ENCODE data around the gene MAFF. TPM values are rescaled to one million over a fixed set of nuclear protein-coding genes. Genes with fewer than 3 reads are reported as not detected.

MAFF gene
- total RNA-seq, 4 donors from 2014 or later = 42.2 to 98.7 (median 55.4) TPM

DNA sequence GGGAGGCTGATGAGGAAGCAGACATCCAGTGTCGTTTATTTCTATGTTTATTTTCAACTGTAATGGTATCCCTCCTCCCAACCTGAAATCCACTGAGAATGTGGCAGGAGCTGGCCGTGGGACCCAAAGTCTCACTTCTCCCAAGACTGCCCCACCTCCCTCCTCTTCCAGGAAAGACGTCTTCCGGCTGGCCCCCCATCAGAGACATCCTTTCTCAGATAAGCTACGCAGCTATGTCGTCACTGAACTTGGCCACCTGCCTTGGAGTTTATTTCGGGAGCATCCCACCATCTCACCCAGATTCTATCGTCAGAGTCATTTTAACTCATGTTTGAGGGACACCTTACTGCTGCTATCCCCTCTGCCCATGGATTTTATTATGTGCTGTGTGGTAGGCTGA is 57.1 kb downstream of the MAFF start:
- TF ChIP-seq, protein P1, sequence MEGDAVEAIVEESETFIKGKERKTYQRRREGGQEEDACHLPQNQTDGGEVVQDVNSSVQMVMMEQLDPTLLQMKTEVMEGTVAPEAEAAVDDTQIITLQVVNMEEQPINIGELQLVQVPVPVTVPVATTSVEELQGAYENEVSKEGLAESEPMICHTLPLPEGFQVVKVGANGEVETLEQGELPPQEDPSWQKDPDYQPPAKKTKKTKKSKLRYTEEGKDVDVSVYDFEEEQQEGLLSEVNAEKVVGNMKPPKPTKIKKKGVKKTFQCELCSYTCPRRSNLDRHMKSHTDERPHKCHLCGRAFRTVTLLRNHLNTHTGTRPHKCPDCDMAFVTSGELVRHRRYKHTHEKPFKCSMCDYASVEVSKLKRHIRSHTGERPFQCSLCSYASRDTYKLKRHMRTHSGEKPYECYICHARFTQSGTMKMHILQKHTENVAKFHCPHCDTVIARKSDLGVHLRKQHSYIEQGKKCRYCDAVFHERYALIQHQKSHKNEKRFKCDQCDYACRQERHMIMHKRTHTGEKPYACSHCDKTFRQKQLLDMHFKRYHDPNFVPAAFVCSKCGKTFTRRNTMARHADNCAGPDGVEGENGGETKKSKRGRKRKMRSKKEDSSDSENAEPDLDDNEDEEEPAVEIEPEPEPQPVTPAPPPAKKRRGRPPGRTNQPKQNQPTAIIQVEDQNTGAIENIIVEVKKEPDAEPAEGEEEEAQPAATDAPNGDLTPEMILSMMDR (IDR thresholded peaks at IDR 0.05; ENCODE audit: low read depth) = no peak

DNA sequence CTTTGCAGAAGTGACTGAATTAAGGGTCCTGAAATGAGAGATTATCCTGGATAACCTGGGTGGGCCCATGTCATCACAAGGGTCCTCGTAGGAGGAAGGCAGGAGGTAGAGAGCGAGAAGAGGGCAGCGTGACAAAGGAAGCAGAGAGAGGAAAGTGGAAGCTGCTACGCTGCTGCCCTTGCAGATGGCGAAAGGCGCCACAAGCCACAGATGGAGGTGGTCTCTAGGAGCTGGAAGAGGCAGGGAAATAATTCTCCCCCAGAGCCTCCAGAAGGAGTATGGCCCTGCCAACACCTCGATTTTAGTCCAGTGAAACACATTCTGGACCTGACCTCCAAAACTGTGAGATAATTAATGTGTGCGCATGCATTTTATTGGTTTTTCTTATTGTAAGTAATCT is 57.6 kb downstream of the MAFF start:
- TF ChIP-seq, protein P1 (IDR thresholded peaks at IDR 0.05; ENCODE audit: low read depth) = no peak

DNA sequence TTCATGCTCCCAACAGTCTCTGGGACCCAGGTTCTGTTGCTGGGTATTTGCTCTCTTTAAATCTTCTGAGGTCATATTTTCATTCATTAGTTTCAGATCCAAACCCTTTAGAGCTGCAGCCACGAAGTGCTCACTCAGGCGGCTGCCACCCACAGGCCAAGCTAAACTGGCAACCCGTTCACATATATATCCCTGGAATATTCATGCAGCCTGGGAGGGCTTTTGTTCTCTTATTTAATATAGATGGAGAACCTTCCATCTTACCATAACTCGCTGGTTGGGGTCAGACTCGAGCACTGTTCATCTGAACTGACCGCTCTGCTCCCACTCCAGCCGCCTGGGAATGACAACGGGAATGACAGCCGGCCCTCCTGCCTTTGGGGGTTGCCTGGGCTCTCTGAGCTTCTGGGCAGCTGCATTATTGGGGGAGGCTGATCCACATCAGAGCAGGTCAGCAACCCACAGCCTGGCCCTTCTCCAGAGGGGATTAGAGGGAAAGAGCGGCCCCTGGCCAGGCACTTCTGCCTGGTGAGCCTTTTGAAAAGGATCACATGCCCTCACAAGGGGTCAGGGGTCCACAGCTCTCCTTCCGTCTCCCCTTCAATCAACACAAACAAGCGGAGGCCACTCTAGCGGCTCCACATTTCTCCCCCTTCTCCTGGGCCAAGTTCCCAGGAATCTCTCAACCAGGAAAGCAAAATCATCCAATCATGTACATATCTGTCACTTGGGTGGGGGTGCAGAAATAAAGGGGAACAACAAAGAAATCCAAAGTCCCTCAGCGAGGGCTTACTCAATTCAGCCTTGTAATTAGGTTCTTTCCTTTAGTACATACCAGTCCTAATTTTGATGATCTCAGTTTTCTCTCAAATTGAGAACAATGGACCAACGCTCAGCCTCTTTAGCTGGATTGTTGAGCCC is 59.2 kb downstream of the MAFF start:
- TF ChIP-seq, protein P1 (IDR thresholded peaks at IDR 0.05; ENCODE audit: low read depth) = no peak

DNA sequence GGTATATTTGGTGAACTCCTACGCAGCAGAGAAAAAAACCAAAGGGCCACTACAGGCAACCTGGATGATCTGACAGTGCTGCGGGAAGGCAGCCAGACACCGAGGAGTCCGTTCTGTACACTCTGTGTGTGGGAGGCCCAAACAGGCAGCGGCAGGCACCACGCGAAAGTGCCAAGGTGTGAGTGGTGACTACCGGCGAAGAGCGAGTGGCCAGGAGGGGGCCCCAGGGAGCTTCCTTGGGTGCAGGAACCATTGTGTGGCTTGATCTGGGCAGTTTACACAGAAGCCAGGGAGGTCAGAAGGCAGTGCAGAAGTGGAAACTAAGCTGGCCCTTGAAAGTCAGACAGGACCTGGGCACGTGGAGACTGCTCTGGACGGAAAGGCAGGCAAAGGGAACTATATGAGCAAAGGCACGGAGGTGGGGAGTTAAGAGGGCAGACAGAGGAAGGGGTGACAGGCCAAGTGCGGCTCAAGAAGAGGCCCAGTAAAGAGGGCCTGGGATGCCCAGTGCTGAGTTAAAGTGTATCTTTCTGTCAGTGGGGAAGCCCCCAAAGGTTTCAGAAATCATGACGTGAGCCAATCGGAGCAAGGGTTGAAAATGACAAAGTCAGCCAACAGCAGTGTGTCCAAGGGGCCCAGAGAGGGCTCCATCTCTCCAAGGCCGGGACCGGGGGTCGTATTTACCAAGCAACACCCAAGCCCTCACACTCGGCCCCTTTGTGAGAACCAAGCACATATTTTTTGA is 60.4 kb downstream of the MAFF start:
- TF ChIP-seq, protein P1 (IDR thresholded peaks at IDR 0.05; ENCODE audit: low read depth) = no peak

- TF ChIP-seq, protein P1 (IDR thresholded peaks at IDR 0.05; ENCODE audit: low read depth) = no peak
Observed at GRCh38 chr22:38264322-38264843, 62.6 kb downstream of the MAFF start.

Small RNA genes within 50 kb of the gene (small RNA-seq; reads per million reads assigned to genes)
- gene RN7SL704P = not detected

Other genes with a start within 250 kb of the MAFF start
- 1 to 10 TPM in 2 of 4 donors, under 1 TPM in 1, not detected in 1; 0.68 to 2.1 (median 1.3) TPM for gene C22orf23, start 248.4 kb upstream of the MAFF start, total RNA-seq
- gene POLR2F, start 248.3 kb upstream of the MAFF start, total RNA-seq = 10 to 100 TPM; 49.3 to 93.9 (median 67.8) TPM
- gene SOX10, start 217.4 kb upstream of the MAFF start, total RNA-seq = under 1 TPM in 1 of 4 donors, not detected in 3; 0.19 TPM
- 10 to 100 TPM; 12.9 to 42.1 (median 33.3) TPM for gene PICK1, start 144.6 kb upstream of the MAFF start, total RNA-seq
- gene SLC16A8, start 117.8 kb upstream of the MAFF start, total RNA-seq = under 1 TPM in 2 of 4 donors, not detected in 2; 0.17 to 0.66 TPM
- gene BAIAP2L2, start 91.3 kb upstream of the MAFF start, total RNA-seq = 1 to 10 TPM in 2 of 4 donors, under 1 TPM in 2; 0.44 to 2.3 (median 1.2) TPM
- 100 to 1,000 TPM in 1 of 4 donors, 10 to 100 TPM in 3; 29.2 to 129 (median 44.1) TPM for gene PLA2G6, start 20.2 kb upstream of the MAFF start, total RNA-seq
- 100 to 1,000 TPM in 1 of 4 donors, 10 to 100 TPM in 3; 23.6 to 105 (median 41.4) TPM for gene TMEM184B, start 71.0 kb downstream of the MAFF start, total RNA-seq
- gene CSNK1E, start 115.4 kb downstream of the MAFF start, total RNA-seq = 100 to 1,000 TPM in 1 of 4 donors, 10 to 100 TPM in 3; 59.7 to 156 (median 90.5) TPM

Measured in subcutaneous adipose tissue (tissue), 4 donors.